ENCODE results near the gene COL5A2. TPM values are rescaled to one million over a fixed set of nuclear protein-coding genes. Genes with fewer than 3 reads are reported as not detected.

Gene COL5A2
- total and polyA plus RNA-seq, 8 donors = 122 to 324 (median 210) TPM

DNA sequence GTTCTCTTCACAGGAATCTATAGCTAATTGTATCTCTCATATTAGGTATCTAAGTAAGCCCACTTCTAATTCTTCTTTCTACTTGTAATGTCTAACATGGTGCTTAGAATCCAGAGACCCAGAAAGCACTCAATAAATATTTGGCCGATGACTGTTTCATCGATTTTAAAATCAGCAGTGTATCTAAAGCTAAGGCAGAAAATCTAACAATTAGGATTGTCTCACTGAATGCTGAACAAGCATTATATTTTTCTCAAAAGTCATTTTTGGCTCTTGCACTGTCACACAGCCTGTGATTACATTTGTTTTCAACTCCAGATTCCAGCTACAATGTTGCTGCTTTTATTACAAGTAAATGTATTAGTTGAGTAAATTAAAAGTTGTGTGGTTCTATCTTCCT is 20.3 kb downstream of the COL5A2 start:
- no peak for ATAC-seq
- no peak for DNase-seq
- Histone ChIP-seq H3K9me3 (no peaks in the 10 kb centered on the region), H3K27ac (no peak overlapping the region), H3K4me1 (no peaks in the 10 kb centered on the region), H3K36me3 (no peaks in the 10 kb centered on the region), H3K27me3 (no peaks in the 10 kb centered on the region), H3K4me3 (no peak overlapping the region)
- no peak for TF ChIP-seq CTCF (IDR thresholded peaks at IDR 0.05)
- intact Hi-C loops (cut with DNase I) = no loop called here

DNA sequence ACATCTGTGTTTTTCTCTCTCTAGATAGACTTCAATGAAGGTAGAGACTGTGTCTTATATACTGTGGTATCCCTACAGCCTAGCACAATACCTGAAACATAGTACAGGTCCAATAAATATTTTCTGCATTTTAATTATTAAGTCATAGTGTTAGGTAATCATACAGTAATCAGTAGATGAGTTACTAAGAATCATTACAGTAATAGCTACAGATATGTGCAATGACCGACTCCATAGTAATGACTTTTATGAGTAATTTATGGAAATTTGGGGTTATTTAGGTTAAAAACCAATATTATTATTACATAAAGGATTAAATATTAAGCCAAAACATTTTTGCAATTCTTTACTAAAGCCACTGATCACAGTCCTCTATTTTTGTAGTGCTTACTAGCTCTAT is 21.6 kb downstream of the COL5A2 start:
- TF ChIP-seq CTCF (IDR thresholded peaks at IDR 0.05) = no peak
- H3K27me3 ChIP-seq = no peaks in the 10 kb centered on the region
- H3K4me3 ChIP-seq = no peak overlapping the region
- no peaks in the 10 kb centered on the region for H3K36me3 ChIP-seq
- DNase-seq = no peak
- H3K27ac ChIP-seq = no peak overlapping the region
- intact Hi-C loops (cut with DNase I) = no loop called here
- no peaks in the 10 kb centered on the region for H3K9me3 ChIP-seq
- no peaks in the 10 kb centered on the region for H3K4me1 ChIP-seq
- ATAC-seq = no peak

GRCh38 chr2:189157456-189157855 is 22.1 kb downstream of the COL5A2 start:
- TF ChIP-seq CTCF (IDR thresholded peaks at IDR 0.05) = no peak
- Histone ChIP-seq H3K4me1 (no peaks in the 10 kb centered on the region), H3K9me3 (no peaks in the 10 kb centered on the region), H3K27ac (no peak overlapping the region), H3K4me3 (no peak overlapping the region), H3K36me3 (no peaks in the 10 kb centered on the region), H3K27me3 (no peaks in the 10 kb centered on the region)
- intact Hi-C loops (cut with DNase I) = no loop called here
- ATAC-seq (no peak), DNase-seq (no peak)

DNA sequence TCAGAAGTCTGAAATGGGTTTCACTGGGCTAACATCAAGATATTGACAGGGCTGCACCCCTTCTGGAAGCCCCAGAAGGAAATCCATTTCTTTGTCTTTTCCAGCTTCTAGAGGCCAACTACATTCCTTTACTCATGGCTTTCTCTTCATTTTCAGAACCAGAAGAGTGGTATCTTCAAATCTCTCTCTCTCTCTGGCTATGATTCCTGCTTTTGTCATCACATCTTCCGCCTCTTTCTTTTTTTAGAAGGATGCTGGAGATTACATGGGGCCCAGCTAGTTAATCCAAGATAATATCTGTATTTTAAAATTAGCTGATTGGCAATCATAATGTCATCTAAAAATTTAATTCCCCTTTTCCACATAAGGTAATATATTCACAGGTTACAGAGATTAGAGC is 23.8 kb downstream of the COL5A2 start:
- no peak for TF ChIP-seq CTCF (IDR thresholded peaks at IDR 0.05)
- no peaks in the 10 kb centered on the region for H3K27me3 ChIP-seq

GRCh38 chr2:189153619-189154018 is 25.9 kb downstream of the COL5A2 start:
- no peak overlapping the region for H3K4me3 ChIP-seq

More for the DNA sequence above, 23.8 kb downstream of the COL5A2 start:
- DNase-seq = no peak
- Histone ChIP-seq H3K4me1 (no peaks in the 10 kb centered on the region), H3K9me3 (no peaks in the 10 kb centered on the region), H3K4me3 (no peak overlapping the region), H3K27ac (no peak overlapping the region), H3K36me3 (no peaks in the 10 kb centered on the region)
- no peak for ATAC-seq
- intact Hi-C loops (cut with DNase I) = no loop called here

More at GRCh38 chr2:189153619-189154018, 25.9 kb downstream of the COL5A2 start:
- intact Hi-C loops (cut with DNase I) = no loop called here
- Histone ChIP-seq H3K27ac (peak overlapping the region in 1 of 2 donors; percentile 46), H3K4me1 (peaks cover 0 to 4% of the 10 kb centered on the region in 2 donors), H3K9me3 (no peaks in the 10 kb centered on the region), H3K27me3 (no peaks in the 10 kb centered on the region), H3K36me3 (no peaks in the 10 kb centered on the region)
- DNase-seq (peak in 2 of 4 donors; percentile 88 to 91), ATAC-seq (peak; percentile 49)
- TF ChIP-seq CTCF (IDR thresholded peaks at IDR 0.05) = no peak

All from left lung (tissue), 10 donors.